ENCODE measurements around the gene S1PR2.
"Not testable (repeated sequence)": the region's sequence is repeated elsewhere in the genome, so short reads cannot be mapped to it uniquely, and the experiment has no call there.

S1PR2 gene

DNA sequence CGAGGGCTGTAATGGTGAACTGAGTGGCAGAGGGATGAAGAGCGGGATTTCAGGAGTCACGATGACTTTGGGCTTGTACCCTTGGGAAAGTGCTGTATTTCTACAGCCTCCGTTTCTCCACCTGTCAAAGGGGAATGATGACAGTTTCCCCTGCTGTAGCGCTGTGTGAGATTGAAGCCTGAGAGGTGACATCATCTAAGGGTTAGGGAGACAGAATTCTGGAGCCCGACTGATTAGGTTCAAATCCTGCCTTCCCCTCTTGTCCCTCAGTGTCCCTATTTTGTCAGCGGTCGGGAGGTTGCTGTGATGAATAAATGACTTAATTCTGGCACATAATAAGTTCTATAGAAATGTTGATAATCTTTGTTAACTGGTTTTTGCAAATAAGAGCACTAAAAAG is 21.6 kb upstream of the S1PR2 start:
- DNase-seq, result no peak

DNA sequence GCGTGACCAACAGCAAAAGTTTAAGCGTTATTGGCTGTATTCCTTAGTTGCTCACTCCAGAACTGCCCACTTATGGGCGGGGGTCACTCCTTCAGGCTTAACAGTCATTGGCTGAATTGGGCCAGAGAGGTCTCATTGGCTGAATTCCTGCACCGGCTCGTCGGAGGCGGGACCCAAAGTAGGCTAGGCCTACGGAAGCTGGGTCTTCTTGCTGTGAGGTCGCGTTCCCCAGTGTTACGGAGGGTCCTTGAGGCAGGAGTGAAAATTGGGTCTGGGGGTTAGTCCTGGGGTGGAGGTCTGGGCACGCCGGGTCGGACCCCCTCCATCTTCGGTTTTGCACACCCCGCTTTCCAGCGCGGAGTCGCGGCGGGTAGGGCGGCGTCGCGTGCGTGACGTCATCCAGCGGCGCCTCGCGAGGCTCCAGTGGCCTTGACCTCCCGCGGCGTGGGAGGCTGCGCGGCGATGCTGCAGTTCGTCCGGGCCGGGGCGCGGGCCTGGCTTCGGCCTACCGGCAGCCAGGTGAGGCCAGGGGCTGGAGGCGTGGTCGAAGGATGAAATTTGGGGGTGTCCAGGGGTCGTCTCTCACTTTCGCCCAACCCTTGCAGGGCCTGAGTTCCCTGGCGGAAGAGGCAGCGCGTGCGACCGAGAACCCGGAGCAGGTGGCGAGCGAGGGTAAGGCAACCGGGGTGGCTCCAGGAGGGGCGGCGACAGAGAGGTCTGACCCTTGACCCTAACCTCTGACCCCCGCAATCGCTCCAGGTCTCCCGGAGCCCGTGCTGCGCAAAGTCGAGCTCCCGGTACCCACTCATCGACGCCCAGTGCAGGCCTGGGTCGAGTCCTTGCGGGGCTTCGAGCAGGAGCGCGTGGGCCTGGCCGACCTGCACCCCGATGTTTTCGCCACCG is 20.9 kb upstream of the S1PR2 start, which contains the start of gene MRPL4:
TSS of gene MRPL4 (plus strand) at position 423 of the 903 bp plus-strand sequence. CDS start at position 463, 40 bp downstream.
- peak; percentile 97 for DNase-seq

DNA sequence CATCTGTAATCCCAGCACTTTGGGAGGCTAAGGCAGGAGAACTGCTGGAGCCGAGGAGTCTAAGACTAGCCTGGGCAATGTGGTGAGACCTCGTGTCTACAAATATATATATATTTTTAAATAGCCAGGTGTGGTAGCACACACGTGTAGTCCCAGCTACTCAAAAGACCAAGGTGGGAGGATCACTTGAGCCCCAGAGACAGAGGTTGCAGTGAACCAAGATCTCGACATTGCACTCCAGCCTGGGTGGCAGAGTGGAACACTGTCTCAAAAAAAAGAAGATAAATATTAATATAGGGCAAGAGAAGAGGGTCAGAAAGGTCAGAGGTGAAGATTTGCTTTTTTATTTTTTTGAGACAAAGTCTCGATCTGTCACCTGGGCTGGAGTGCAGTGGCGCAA is 15.4 kb upstream of the S1PR2 start:
- DNase-seq, result no peak

DNA sequence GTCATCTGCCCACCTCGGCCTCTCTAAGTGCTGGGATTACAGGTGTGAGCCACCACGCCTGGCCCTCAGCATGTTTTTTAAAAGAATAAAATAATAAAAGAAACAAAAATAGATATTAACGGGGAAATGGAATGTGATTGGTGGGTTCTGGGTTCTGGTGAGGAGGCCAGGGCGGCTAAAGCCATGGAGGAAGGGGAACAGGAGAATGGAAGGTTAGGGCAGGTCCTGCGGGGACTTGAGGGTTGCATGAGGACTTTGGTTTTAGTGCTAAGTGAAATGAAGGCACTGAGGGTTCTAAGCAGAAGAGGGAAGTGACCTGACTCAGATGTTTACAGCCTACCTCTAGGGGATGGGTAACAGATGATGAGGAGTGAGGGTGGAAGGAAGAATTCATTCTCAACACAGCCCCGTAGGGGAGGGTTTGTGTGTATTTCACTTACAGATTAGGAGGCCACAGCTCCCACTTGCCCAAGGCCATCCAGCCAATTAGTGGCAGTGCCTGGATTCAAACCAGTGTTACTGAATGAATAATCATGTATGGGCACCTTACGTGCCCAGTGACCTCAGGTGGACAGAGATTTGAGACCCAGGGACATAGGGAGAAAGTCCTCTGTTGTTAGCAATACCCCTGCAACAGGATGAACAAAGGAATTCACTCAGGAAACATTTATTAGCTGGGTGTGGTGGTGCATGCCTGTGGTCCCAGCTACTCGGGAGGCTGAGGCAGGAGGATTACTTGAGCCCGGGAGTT is 14.2 kb upstream of the S1PR2 start:
- no peak for DNase-seq

DNA sequence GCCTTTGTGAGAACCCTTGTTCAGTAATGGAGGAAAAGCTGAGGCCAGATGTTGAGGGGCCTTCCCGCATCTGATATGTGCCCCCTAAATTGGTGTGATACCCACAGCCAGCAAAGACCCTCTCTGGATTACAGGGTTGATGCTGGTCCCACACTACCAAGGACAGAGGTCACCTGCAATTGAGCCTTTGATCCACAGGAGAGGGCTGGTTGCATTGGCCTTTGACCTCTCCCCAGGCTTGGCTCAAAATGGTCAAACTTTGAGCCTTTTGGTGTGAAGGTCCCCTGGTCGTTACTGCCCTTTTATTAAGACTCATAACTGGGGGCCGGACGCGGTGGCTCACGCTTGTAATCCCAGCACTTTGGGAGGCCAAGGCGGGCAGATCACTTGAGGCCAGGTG is 12.5 kb upstream of the S1PR2 start:
- DNase-seq, result no peak

DNA sequence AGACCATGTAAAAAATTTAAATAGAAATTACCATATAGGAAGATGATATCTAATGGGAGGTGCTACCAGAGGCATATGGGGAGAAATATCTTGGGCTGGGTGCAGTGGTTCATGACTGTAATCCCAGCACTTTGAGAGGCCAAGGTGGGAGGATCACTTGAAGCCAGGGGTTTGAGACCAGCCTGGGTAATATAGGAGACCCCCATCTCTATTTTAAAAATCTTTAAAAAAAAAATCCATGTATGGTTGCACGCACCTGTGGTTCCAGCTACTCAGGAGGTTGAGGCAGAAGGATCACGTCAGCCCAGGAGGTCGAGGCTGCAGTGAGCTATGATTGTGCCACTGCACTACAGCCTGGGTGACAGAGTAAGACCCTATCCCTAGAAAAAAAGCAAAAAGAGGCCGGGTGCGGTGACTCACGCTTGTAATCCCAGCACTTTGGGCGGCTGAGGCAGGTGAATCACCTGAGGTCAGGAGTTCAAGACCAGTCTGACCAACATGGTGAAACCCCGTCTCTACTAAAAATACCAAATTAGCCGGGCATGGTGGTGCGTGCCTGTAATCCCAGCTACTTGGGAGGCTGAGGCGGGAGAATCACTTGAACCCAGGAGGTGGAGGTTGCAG is 10.8 kb upstream of the S1PR2 start:
- DNase-seq, result not testable (repeated sequence)

DNA sequence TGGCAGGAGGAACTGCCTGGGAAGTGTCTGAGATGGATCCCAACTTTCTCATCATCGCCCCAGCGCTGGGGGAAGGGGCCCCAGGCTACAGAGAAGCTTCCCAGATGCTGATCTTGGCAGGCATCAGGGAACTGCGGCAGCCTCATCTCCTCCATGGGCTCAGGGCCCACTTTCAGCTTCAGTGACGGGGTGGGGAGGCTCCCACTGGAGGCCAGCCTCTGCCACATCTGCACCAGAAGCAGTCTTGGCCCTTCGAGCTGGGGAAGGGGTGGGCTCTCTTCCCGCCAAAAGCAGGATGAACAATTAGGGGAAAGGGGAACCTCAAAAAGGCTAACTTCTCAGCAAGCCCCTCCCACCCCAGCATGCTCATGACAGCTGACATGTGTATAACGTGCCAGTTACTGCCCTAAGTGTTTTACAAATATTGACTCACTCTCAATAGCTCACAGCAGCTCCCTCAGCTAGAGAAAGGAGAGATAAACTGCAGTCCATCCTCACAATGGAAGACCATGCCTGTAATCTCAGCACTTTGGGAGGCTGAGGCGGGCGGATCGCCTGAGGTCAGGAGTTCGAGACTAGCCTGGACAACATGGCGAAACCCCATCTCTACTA is 7.1 kb upstream of the S1PR2 start:
- no peak for DNase-seq

DNA sequence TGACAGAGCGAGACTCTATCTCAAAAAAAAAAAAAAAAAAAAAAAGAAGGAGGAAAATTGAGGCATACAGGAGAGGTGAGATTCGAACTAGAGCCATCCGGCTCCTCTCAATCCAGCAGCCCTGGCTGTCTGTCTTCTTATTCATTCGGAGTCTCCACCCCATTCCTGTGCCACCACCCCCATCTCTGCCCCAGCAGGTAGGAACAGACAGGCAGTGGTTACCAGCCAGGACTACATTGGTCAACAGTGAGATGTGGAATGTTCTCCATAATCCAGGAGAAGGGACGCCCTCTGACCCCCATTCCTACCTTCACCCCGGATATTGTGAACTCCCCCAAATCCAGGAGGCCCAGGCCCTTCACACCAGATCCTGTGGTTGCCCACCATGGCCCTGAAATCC is 6.6 kb upstream of the S1PR2 start:
- no peak for DNase-seq

DNA sequence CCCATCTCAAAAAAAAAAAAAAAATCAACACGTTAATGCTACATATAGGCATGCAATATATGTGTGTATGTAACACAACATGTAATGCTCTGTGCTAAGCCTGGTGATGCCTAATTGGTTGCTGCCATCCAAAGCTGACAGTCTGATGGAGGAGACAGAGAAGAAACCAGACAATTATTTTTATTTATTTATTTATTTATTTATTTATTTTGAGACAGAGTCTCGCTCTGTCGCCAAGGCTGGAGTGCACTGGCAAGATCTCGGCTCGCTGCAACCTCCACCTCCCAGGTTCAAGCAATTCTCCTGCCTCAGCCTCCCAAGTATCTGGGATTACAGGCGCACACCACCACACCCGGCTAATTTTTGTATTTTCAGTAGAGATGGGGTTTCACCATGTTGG is 4.3 kb upstream of the S1PR2 start:
- not testable (repeated sequence) for DNase-seq

DNA sequence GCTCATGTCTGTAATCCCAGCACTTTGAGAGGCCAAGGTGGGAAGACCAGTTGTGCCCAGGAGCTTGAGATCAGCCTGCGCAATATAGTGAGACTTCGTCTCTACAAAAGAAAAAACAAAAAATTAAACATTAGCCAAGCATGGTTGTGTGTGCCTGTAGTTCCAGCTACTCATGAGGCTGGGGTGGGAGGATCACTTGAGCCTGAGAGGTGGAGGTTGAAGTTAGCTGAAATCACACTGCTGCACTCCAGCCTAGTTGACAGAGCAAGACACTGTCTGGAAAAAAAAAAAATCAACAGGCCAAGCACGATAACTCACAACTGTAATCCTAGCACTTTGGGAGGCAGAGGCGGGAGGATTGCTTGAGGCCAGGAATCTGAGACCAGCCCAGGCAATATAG is 3.9 kb upstream of the S1PR2 start:
- no peak for DNase-seq

DNA sequence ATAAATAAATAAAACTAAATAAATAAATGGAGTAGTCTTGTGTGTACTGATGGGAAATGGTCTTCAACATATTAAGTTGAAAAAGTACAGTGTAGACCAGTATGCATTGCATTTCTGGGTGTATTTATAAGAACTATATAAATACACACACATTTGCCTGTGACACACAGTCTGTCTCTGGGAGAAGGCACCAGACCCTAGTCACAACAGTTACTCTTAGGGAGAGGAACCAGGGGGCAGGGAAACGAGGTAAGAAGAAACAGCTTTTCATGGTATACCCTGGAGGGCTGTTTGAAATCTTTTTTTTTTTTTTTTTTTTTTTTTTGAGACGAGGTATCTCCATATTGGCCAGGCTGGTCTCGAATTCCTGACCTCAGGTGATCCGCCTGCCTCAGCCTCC is 2.8 kb upstream of the S1PR2 start:
- DNase-seq, result no peak

DNA sequence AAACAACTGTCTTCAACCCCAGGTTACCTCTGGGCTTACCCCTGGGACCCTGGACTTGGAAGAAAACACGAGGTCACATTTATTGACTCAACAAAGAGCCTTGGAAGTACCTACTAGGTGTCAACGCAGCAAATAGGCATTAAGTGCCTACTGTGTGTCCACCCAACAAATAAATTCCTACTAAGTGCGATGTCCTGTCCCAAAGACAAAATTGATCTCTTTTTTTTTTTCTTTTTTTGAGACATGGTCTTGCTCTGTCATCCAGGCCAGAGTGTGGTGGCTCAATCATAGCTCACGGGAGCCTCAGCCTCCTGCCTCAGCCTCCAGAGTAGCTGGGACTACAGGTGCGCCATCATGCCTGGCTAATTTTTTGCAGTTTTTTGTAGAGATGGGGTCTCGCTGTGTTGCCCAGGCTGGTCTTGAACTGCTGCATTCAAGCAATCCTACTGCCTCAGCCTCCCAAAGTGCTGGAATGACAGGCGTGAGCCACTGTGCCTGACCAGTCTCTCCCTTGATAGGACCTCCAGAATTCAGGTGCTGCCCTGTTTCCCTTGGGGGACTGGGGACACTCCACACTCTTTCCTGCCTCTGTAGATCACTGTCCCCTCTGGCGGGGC is 589 bp upstream of the S1PR2 start:
- DNase-seq, result no peak

DNA sequence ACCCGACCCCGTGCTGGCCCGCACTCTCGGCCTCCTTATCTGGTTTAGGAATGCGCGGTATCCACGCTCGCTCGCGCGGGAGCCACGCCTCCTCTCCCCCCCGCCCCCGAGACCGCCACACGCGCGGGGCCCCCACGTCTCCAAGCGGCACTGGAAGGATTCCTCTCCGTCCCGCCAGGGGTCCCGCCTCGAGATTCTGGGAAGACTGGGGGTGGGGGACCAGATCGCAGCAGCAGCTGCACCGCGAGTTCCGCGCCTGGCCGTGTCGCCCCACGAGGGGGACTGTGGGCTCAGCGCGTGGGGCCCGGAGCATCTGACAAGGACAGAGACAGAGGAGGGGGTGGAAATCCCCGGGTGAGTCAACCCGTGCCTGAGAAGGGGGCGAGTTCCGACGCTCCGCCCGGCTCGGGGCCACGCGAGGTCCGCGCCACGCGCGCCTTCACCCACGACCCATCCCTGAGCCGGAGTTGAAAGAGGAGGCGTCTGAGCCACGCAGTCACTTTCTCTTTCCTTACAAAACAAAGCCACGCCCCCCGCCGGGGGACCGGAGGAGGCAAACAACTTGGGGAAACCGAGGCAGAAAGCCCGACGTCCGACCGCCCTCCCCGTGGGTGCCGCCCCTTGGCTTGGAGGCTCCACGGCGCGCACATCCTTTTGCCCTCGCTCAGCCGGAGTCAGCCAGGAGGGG is 814 bp downstream of the S1PR2 start:
- peak; percentile 77 for DNase-seq

DNA sequence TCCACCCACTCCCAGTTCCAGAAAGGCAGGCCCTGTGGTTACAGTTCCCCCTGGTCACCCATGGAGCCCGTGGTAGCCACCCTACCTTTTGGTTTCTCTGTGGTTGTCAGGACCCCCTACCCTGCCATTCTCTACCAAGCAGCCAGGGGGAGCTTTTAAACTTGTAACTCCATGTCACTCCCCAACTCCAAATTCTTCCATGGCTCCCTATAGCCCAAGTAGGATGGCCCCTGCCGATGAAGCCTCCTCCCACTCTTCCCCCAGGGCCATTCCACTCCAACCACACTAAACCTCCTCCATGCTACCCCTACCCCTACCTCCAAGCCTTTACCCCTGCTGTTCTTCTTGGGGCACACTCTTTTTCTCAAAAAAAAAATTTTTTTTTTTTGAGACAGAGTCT is 2.2 kb downstream of the S1PR2 start:
- peak; percentile 6 for DNase-seq

DNA sequence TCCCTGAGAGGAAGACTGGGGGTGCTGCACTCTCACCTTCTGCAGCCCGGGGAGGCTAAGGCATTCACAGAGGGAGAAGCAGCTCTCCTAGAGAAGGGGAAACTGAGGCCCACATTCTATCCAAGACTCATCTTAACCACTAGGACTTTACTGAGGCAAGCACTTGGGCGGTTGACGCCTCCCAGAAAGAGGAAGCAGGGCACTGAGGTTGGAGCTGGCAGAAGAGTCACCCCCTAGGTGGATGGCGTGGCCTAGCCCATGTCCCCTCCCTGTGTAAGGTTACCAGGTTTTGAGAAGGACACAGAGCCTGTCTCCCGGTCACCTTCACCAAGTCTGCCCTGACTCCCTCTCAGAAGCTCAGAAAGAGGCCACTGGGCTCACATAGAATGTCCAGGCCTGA is 2.7 kb downstream of the S1PR2 start:
- DNase-seq, result no peak

DNA sequence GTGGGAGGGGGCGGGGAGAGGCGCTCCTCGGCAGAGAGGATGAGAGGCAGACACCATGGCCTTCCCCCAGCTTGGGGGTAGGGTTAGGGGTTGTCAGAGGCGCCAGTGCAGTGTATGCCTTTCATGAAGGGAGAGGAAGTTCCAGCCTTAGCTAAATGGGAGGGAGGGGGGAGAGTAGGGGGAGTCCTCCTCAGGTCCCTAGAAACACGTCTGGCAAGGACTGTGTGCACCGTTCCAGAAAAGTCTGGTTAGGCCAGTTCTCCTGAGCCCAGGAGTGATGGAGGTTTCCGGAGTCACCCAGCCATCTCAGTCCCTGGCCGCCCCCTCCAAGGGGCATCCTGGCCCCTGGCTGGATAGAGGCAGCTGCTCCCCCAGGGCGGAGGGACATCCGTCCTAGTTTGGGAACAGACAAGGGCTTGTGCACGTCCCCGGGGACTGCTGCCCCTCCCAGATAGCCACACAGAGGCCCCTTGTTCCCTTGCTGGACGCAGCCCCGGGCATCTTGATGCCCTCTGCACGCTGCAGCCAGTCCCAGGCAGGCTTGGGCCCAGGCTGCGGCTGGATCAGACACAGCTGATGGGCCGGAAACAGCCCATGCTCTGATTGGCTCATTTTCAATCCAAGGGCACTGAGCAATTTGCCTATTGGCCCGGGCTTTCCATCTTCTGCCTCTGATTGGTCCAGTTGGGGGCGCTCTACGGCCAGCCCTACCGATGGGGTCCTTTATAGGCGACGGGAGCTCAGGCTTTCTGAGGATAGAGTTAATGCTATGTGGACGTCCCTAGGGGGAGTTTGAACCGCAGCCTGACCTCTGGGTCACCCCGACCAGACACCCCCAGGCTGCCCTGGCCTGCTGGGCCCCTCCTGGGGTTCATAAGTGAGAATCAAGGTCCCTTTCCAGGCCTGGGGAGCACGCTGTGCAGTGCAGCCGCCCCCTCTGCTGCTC is 3.8 kb downstream of the S1PR2 start:
- DNase-seq, result no peak

DNA sequence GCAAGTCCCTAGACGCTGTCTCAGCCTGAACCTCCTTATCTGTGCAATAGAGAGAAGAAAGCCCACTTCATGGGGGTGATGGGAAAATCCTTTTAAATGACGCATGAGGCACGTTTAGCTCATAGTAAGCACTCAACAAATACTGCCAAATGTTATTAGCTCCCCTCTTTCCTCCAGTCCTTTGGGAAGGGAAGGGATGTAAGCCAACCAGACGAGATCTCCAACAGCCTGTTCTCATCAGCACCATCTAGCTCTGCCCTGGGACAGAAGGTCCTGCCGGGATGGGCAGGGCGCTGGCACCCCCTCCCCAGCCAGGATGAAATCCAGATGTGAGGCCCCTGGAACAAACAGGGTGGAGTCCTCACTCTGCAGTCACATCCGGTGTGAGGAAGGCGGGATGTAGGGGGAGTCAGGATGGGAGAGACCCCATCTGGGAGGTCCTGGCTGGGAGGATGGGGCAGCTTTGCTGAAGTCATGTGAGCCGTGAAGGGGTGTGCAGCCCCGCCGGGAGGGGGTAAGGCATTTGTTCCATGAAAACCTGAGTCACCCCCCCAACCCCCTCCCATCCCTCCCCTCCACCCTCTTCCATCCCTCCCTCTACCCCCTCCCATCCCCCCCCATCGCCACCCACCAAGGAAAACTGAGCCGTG is 4.6 kb downstream of the S1PR2 start:
- DNase-seq, result no peak

DNA sequence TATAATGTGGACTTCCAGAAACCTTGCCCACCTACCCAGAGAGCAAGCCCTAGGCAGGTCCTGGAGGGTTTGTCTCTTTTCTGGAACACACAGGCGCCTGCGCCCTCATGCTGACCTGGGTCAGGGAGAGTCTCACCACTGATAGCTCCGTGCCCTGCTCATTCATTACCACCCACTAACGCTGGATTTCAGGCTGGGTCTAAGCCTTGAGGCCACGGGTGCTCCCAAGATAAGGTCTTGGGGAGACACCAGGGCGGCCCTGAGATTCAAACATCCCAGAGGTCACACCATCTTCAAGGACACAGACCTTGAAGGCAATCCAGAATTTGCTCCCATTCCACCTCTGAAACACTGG is 5.1 kb downstream of the S1PR2 start:
- DNase-seq, result no peak

DNA sequence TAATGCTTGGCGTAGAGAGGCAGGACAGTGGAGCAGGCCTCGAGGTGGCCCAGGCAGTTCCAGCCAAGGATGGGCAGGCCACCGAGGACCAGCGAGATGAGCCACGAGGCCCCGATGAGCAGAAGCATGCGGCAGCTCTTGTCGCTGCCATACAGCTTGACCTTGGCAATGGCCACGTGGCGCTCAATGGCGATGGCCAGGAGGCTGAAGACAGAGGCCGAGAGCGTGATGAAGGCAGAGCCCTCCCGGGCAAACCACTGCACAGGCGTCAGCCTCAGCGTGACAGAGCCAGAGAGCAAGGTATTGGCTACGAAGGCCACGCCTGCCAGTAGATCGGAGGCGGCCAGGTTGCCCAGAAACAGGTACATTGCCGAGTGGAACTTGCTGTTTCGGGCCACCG is 6.8 kb downstream of the S1PR2 start:
- DNase-seq, result no peak

DNA sequence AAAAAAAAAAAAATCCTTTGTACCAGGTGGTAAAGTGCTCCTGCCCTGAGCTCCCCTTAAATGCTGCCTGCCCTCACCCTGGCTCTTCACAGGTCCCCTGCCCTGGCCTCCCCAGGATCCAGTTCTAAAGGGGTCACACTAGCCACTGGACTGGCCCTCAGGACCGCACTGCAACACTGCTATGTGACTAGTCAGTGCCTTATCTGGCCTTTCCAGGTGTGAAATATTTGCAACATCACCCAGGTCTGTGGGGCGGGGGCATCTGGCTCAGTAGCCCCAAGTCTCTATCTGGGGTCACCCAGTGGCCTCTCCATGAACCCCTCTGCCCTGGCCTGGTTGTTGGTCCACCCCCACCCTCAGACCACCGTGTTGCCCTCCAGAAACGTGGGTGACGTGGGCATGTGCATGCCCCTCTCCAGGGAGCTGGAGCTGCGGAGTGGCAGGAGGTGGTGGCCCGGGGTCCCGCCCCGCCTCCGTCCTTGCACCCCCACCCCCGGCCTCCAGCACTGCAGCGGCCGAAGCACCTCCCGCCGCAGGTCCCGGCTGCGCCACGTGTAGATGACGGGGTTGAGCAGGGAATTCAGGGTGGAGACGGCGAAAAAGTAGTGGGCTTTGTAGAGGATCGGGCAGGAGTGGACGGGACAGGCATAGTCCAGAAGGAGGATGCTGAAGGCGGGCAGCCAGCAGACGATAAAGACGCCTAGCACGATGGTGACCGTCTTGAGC is 7.5 kb downstream of the S1PR2 start:
- no peak for DNase-seq
